Transverse colon (tissue), 4 donors: Measurements from ENCODE around the gene TICAM2.

Experiments used
- EP300 ChIP-seq: sonication (generic); formaldehyde crosslinking; IDR thresholded peaks from one replicate; pipeline ENCODE4 v1.6.1; 2017; ENCODE audit warnings: antibody characterized with exemption, low read depth
- POLR2A ChIP-seq: fragments of 450-650 bp; IDR thresholded peaks from one replicate; pipeline ENCODE4 v1.6.1; 2016; ENCODE audit warnings: antibody characterized with exemption, mild to moderate bottlenecking, moderate library complexity
- POLR2AphosphoS5 ChIP-seq, 3 donors: sonication (generic); formaldehyde crosslinking; IDR thresholded peaks; one replicate each; pipeline ENCODE4 v1.6.1; 2016; ENCODE audit warnings: antibody characterized with exemption in 3 of 3
- TF ChIP-seq, protein P1 (sequence below), 5 experiments: fragments of 200-600 bp in 3 of 5; fragments of 450-650 bp in 2 of 5; sonication (generic) in 3 of 5; IDR thresholded peaks; 1 replicate in 2 of 5; 2 replicates in 3 of 5; pipeline ENCODE4 v1.5.1; 2016 to 2017; ENCODE audit warnings: antibody characterized with exemption in 5 of 5, inconsistent platforms in 3 of 5, mild to moderate bottlenecking in 2 of 5, moderate library complexity in 1 of 5

GRCh38 chr5:115545351-115545882 is 56.9 kb downstream of the TICAM2 start:
- TF ChIP-seq POLR2A (no peak), EP300 (no peak), POLR2AphosphoS5 (IDR thresholded peaks at IDR 0.05) (no peak)
- TF ChIP-seq, protein P1, sequence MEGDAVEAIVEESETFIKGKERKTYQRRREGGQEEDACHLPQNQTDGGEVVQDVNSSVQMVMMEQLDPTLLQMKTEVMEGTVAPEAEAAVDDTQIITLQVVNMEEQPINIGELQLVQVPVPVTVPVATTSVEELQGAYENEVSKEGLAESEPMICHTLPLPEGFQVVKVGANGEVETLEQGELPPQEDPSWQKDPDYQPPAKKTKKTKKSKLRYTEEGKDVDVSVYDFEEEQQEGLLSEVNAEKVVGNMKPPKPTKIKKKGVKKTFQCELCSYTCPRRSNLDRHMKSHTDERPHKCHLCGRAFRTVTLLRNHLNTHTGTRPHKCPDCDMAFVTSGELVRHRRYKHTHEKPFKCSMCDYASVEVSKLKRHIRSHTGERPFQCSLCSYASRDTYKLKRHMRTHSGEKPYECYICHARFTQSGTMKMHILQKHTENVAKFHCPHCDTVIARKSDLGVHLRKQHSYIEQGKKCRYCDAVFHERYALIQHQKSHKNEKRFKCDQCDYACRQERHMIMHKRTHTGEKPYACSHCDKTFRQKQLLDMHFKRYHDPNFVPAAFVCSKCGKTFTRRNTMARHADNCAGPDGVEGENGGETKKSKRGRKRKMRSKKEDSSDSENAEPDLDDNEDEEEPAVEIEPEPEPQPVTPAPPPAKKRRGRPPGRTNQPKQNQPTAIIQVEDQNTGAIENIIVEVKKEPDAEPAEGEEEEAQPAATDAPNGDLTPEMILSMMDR (IDR thresholded peaks at IDR 0.05): no peak
